SW480 (cell line): Measurements from ENCODE around the gene ALDH2.
A peak's percentile ranks its signal among the peaks of the same experiment; 100 is the strongest.
"Not testable (repeated sequence)": the region's sequence is repeated elsewhere in the genome, so short reads cannot be mapped to it uniquely, and the experiment has no call there.

Experiments used
- DNase-seq: peaks from one replicate; pipeline ENCODE4 v3.0.0-alpha.2; 2016; ENCODE audit warnings: low spot score

Gene ALDH2

DNA sequence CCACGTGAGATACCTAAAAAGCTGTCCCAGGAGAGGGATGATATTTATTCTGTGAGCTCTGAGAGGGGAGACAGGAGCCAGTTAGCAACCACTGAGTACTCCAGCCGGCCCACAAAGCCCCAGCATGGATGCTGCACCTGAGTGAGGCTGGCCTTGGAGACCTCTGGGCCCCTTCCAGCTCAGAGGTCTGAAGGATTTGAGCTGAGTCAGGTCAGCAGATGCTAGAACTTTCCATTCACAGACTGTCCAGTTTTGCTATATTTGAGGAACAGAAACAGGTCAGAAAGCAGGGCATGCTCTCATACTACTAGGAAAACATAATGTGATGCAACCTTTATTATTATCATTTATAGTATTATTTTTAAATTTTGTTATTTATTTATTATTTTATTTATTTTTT, 60.3 kb downstream of the ALDH2 start:
- DNase-seq = no peak

DNA sequence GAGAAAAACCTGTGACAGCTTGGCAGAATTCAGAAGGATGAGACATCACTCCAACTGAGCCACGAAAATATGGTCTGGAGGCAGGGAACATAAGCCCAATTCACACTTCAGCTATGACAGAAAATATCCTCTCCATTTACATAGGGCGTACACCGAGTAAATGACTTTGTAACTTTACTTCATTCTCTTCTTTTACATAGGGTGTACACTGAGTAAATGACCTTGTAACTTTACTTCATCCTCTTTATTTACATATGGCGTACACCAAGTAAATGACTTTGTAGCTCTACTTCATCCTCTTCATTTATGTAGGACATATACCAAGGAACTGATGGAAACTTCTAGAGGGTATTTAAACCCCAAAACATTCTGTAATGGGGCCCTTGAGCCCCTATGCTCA, 61.2 kb downstream of the ALDH2 start:
- no peak for DNase-seq

GRCh38 chr12:111828338-111828979, 61.7 kb downstream of the ALDH2 start:
- no peak for DNase-seq

DNA sequence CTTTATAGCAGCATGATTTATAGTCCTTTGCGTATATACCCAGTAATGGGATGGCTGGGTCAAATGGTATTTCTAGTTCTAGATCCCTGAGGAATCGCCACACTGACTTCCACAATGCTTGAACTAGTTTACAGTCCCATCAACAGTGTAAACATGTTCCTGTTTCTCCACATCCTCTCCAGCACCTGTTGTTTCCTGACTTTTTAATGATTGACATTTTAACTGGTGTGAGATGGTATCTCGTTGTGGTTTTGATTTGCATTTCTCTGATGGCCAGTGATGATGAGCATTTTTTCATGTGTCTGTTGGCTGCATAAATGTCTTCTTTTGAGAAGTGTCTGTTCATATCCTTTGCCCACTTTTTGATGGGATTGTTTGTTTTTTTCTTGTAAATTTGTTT, 62.9 kb downstream of the ALDH2 start:
- DNase-seq = not testable (repeated sequence)

- not testable (repeated sequence) for DNase-seq
Measured at GRCh38 chr12:111834740-111835386, 68.1 kb downstream of the ALDH2 start.

DNA sequence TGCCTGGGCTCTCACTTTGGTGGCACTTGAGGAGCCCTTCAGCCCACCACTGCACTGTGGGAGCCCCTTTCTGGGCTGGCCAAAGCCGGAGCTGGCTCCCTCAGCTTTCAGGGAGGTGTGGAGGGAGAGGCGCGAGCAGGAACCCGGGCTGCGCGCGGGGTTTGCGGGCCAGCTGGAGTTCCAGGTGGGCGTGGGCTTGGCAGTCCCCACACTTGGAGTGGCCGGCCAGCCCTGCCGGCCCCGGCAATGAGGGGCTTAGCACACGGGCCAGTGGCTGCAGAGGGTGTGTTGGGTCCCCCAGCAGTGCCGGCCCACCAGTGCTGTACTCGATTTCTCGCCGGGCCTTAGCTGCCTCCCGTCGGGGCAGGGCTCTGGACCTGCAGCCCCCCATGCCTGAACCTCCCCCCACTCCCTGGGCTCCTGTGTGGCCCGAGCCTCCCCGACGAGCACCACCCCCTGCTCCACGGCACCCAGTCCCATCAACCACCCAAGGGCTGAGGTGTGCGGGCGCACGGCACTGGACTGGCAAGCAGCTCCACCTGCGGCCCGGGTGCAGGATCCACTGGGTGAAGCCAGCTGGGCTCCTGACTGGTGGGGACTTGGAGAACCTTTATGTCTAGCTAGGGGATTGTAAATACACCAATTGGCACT, 68.9 kb downstream of the ALDH2 start:
- DNase-seq = not testable (repeated sequence)

DNA sequence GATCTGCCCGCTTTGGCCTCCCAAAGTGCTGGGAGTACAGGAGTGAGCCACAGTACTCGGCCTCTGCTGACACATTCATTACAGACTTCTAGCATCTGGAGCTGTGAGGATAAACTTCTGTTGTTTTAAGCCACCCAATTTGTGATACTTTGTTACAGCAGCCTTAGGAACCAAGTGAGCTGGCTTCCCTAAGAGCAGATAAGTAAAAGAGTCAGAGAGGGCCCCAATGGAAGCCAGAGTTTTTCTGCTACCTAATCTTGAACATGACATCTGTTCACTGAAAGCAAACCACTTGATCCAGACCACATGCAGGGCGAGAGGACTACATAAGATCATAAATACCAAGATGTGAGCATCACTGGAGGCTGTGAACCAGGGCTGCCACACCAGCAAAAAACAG, 71.6 kb downstream of the ALDH2 start:
- no peak for DNase-seq

- no peak for DNase-seq
Measured at GRCh38 chr12:111840807-111841206, 74.1 kb downstream of the ALDH2 start.

- peak; percentile 25 for DNase-seq
Measured at GRCh38 chr12:111841236-111841749, 74.6 kb downstream of the ALDH2 start.

DNA sequence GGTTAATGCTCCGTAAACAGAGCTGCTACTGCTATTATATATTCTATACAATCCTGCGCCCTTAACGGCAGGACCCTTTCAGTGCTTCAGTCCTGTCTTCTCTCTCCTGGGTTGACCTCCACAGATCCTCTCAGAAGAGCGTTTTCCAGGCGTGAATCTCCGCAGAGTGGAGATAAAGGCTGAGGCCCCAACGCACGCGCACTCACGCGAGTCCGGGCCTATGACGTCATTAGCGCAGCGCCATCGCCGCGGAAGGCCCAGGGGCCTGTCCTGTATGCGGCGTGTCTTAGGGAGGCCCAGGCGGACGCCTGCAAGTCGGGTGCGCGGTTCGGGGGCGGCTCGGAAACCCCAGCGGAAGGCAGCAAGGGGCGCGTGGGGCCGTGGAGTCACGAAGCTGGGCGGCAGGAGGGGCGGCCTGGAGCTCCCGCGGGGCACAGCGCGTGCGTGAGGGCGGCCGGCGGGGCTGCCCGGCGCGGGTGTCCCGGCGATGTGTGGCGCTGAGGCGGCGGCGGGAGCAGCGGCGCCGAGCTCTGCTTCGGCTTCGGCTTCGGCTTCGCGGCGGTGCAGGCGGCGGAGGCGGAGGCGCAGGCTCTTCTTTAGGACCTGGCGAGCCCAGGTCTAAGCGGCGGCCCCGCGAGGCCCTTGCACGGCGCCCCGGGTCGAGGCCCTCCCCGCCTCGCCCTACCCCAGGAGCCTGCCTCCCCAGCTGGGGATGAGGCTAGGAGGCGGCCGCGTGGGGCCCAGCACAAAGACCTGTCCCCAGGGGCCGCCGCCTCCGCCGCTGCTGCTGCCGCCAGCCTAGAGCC, 75.2 kb downstream of the ALDH2 start, which contains the start of gene MAPKAPK5:
MAPKAPK5 (plus strand) TSS at position 479 of the 806 bp plus-strand sequence. CDS start 506 bp downstream, outside the sequence.
- DNase-seq = peak; percentile 91

DNA sequence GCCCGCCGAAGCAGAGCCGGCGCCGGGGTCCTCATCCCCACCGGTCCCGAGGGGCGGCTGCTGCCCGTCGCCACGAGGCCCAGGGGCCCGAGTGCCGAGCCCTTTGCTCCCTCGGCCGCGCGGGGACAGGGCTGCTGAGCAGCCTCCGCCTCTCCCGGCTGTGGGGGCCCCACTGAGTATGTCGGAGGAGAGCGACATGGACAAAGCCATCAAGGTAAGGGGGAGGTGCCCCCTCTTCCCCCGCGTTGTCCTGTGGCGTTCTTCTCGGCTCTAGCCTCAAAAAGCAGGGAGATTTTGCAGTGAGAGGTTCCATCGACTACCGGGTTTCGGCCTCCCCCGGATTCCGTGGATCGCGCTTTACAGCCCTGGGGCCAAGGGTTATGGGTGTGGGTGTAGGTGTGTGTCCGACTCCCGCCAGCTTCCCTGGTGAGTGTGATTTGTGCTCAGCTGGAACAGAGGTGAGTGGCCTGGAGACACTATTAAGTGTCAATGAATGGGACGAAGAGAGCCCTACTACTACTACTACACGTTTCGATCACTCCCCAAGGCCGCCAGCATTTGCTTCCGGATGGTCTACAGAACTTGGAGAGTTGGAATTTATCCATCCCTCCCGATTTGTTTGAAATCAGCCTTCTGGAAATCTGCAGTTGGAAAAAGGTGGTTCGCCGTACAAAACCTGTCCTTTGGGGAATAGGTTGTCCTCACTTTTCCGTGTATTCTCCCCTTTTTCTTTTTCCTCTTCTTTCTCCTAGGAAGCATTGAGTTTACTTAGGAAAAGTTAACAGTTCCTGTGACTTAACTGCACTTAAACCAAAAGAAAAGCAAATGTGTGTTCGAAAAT, 76.0 kb downstream of the ALDH2 start:
- peak; percentile 14 for DNase-seq

DNA sequence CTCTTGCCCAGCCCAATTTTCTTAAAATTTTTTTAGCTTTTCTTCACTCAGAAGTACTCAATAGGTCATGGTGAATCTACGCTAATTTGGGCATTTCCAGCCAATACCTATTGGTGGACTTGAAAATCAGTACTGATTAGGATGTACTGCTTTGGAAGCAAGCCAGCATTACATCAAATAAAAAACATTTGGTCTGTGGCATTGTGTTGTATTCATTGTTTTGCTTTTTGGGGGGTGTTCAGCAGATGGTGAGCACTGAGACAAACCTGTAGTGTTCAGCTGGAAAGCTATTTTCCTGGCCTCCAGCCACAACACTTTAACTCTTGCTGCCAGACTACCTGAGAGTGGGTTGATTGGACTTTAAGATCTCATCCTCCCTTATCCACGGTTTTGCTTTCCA, 79.3 kb downstream of the ALDH2 start:
- DNase-seq = no peak

- no peak for DNase-seq
Measured at GRCh38 chr12:111850526-111850925, 83.8 kb downstream of the ALDH2 start.

GRCh38 chr12:111858186-111858585, 91.5 kb downstream of the ALDH2 start:
- DNase-seq = no peak

DNA sequence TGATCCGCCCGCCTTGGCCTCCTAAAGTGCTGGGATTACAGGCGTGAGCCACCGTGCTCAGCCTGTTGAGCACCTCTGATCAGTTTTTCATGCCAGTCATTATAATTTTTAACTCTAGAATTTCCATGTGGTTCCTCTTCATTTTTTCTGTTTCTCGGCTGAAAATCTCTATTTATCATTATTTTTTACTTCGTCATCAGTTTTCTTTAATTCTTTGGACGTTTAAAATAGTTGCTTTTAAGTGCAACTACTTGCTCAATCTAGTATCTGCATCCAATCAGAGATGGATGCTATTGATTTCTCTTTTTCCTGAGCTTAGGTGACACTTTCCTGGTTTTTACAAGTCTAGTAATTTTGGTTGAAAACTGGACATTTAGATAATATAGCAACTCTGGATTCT, 92.0 kb downstream of the ALDH2 start:
- DNase-seq = no peak

DNA sequence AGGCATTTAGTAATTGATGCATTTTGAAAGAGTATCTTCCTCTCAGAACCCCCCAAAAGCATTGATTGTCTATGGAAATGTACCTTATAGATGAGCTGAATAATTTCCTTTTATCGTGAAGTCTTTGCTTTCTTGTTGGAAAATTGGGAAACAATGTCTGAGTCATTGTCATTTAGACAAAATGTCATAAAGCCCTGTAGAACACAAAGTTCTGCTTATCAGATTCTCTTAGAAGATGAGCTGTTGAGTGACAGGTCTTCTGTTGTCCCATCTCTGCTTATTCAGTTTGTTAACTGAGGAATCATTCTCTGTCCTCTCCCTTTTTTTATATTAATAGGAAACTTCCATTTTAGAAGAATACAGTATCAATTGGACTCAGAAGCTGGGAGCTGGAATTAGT, 98.2 kb downstream of the ALDH2 start:
- DNase-seq = no peak
